ENCODE results near the gene PRSS21.

Gene PRSS21

DNA sequence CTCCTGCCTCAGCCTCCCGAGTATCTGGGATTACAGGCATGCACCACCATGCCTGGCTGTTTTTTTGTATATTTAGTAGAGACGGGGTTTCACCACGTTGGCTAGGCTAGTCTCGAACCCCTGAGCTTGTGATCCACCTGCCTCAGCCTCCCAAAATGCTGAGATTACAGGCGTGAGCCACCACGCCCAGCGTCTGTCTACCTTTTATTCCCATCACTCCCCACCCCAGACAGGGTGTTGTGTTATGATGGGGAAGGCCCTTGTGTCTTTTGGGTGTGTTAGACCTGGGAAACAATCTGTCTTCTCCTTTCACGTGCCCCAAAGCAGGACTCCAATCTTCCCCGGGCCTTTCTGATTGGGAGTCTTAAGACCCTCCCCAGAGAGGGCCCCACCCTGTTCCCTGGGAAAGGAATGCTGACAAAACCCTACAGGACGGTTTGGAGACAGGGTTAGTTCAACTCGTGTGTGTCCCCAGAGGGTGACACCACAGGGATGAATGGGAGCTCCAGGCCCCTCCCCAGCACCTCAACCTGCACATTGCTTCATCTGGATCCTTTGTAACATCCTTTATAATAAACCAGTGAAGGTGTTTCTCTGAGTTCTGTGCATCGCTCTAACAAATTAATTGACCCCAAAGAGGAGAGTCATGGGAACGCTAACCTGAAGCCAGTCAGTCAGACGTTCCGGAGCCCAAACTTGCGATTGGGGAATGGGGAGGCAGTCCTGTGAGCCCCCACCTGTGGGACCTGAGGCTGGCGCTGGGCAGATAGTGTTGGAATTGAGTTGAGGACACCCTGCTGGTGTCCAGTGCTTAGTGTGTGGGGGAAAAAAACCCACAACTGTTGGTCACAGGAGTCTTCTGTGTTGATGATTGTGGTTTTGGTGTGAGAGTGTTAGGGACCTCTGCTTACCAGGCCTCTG, 36.8 kb upstream of the PRSS21 start:
- no peak for DNase-seq

DNA sequence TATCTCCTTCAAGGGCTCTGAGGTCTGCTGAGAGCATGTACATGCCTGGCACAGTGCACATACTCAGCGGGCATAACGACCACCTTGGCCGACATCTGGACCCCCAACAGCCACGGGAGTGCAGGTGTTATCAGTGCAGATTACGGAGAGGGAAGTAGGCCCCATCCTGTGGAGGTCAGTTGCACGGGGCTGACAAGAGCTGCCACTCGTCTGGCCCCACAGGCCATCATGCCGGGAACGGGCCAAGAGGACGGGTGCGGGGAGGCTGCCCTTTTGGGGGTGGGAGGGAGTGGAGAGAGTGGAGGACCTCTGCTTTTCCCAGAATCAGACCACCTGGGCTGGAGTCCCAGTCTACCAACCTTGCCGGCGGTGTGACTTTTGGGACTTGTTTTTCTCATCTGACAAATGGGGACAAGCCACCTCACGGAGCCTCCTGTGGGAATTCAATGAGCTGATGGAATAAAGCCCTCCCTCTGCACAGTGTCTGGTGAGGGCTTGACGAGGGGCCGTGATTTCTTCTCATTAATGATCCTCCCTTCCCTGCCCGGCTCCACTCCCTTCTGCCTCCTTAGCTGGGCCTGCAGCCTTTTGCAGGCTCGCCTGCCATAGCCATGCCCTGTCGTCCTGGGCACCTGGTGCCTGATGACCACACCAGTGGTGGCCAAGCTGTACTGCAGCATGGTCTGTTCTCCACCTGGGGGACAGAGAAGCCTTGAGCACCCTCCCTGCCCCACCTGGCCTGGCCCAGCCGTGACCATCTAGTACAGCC, 34.3 kb upstream of the PRSS21 start:
- no peak for DNase-seq

DNA sequence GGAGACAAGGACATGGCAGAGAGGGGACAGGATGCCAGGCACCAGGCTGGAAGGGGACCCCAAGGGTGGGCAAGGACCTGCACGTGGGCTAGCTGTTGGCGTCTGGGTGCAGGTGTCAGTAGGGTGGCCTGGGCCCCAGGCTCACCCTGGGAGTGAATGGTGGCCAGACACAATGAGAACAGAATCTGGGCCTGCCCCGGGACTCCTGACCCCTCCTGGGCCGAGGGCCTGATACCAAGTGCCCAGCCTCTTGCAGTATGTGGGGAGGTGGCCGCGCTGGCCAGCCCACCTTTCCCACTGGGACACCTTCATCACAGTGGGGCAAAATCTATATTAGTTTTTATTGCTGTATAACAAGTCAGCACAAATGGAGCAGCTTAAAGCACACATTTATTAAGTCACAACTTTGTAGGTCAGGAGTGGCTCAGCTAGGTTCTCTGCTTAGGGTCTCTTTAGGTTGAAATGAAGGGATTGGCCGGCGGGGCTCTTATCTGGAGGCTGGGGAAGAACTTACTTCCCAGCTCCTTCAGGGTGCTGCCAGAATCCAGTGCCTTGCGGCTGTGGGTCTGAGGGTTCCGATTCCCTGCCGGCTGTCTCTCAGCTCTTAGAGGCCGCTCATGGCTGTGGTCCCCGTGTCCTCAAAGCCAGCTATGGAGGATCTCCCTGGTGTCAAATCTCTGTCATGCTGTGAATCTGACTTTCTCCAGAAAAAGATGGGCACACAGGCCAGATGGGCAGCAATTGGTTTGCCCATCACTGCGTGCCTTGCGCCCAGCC, 33.3 kb upstream of the PRSS21 start:
- DNase-seq = no peak

DNA sequence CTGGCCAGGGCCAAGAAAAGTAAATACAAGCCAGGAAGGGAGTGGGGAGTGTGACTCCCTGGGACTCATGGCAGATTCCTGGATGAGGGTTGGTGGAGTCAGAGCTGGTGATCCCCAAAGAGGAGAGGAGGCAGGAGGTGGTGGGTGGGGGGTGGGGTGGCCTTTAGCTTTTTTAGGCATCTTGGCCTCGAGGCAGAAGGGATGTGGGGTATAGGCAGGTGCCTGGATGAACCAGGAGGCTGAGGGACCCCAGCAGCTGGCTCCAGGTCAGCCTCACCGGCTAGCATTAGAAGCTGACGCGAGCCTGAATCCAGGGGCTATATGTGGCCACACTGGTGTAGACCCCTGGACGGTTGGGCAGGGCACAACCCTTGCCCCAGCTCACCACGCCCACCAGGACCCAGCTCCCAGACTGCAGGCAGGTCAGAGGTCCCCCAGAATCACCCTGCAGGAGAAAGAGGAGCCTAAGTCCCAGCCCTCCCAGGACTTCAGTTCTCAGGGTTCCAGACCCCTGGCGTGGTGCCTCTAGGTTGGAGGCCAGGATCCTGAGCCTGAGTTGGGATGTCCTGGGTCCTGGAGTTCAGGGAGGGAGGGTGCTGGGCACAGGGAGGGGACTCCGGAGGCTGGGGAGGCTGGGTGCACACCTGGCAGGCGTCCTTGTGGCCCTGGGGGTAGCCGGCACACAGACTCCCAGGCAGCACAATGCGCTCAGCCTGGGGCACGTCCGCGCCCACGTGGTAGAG, 32.5 kb upstream of the PRSS21 start:
- DNase-seq = no peak

DNA sequence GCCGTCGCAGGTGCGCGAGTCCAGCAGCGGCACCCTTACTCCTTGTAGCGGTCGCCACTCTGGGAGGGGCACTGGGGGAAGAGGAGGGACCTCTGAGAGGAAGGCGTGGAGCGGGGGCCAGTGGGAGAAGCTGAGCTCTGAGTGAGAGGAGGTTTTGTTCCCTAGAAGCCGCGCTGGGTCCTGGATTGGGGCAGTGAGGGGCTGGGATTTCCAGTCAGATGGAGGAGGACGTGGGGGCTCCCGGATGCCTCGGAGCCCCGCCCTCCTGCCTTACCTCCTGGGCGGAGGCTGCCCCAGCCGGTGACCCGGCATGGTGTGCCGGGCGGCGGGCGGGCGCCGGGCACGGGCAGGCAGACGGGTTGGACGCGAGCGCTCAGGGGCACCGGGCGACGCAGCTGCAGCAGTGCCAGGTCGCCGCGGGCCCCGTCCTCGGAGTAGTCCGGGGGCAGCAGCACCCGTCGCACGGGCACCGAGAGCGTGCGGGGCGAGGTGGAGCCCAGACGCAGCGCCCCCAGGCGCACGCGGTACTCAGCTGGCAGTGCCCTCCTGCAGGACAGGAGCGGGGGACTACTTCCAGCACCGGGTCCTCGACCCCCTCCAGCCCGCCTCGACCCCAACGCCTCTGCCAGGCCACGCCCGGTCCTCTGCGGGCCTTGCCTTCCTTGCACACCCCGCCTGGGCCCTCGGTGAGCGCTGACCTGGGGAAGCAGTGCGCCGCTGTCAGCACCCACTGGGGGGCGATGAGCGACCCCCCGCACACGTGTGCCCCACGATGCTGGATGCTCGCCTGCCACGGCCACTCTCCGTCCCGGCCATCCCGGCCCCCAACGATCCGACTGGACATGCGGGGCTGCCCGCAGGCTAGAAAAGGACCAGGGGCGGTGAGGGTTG, 31.7 kb upstream of the PRSS21 start:
- DNase-seq = no peak

DNA sequence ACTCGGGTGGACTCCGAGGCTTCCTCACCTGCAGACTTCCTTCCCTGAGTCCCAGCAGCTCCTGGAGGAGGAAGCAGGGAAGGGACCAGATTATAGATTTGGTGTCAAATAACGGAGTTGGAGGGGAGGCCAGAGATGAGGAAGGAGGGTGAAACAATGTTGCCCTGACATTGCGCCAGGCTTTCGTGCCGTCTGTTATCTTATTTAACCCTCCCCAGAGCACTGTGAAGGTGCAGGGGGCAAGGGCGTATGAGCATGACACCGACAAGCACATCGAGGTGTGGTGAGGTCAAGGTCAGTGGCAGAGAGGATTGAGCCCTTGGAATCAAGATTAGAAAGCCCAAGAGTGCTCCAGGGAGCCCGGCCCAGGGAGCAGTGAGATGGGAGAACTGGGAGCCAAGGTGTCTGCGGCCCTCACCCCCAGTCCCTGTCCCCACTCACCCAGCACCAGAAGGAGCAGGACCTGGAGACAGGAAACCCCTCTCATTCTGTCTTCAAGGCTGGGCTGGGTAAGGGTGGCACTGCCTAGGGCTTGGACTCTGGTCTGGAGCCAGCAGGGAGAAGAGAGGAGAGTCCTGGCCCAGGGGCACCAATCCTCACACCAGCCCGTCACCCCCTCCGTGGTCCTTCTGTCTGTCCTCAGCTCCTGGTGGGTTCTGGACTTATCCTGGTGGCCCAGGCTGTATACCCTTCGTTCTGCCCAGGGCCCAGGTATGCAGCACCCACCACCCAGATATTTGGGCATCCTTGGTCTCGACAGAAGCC, 30.8 kb upstream of the PRSS21 start:
- no peak for DNase-seq

DNA sequence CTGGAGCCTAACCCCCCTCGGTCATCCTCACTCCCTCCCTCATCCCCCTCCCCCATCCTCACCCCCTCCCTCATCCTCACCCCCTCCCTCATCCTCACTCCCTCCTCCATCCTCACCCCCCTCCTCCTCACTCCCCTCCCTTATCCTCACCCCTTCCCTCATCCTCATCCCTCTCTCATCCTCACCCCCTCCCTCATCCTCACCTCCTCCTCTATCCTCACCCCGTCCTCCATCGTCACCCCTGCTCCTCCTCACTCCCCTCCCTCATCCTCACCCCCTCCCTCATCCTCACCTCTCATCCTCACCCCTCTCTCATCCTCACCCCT, 30.2 kb upstream of the PRSS21 start:
- DNase-seq = no peak

DNA sequence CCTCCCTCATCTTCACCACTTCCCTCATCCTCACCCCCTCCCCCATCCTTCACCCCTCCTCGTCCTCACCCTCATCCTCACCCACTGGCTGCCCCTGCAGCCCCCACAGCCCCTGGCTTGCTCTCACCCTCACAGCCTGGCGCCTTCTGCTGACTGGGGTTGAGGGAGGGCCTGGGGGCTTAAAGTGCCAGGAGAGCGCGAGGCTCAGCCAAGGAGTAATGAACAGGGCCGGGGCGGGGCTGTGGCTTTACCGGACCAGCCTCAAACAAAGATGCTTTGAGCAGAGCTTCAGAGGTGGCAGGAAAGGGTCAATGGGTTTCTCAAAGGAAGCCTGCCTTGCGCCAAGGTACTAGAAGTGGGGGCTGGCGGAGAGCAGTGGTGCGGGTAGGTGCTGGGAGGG, 29.6 kb upstream of the PRSS21 start, which contains the start of gene PRSS33:
TSS of gene PRSS33 (minus strand) at position 155 of the 400 bp plus-strand sequence. CDS start 1,013 bp downstream, outside the sequence.
- DNase-seq = no peak

DNA sequence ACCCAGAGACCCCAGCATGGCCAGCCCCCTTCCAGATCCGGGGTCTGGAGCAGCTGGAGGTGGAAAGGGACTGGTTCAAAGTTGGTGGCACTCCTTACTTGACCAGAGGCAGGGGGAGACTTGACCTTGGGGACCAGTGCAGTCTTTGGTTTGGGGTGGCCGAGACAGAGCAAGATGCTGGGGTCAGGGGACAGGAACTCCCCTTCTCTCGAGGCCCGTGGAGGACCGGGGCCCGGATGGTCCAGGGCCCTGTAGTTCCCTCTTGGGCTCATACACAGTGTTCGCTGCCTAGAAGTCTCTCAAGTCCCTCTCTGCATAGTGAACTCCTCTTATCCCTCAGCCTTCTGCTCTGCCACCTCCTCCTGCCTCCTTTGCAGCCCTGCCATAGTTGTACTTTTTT, 29.1 kb upstream of the PRSS21 start:
- DNase-seq = no peak

DNA sequence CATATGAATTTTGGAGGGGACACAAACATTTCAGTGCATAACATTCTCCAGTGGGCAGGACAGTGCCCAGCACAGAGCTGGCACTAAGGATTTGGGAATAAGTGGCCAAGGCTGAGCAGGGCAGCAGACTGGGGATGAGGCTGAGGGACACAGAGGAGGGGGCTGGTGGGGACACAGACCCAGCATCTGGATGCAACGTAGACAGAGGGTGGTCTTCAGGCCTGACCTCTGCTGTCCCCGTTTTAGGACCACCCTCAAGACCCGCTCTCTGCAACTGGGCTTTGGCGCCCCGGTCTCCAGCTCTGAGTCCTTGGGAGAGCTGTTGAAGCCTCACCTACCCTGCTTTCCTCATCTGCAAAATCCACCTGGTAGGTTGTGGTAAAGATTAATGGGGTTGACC, 26.4 kb upstream of the PRSS21 start:
- DNase-seq = no peak

DNA sequence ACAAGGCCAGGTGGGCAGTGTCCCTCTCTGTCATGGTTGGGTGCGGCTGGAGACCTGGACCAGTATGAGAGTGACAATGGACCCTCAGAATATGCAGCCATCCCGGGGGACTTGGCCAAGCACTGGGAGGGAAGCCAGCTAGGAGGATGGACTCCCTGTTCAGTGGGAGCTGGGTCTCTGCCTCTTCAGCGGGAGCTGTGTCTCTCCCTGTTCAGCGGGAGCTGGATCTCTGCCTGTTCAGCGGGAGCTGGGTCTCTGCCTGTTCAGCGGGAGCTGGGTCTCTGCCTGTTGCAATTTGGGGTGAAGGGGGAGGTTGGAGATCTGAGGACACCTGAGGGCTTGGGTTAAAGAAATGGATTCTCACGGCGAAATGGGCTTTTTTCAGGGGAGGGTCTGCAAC, 25.9 kb upstream of the PRSS21 start:
- DNase-seq = no peak

DNA sequence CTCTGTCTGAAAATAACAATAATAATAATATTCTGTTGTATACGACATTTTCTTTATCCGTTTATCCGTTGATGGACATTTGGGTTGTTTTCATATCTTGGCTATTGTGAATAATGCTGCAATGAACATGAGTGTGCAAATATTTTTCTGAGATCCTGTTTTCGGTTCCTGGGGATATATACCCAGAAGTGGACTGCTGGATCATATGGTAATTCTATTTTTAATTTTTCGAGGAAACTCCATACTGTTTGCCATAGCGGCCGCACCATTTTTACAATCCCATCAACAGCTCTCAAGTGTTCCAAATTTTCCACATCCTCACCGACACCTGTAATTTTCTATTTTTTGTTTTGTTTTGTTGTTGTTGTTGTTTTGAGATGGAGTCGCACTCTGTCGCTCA, 24.1 kb upstream of the PRSS21 start:
- no peak for DNase-seq

DNA sequence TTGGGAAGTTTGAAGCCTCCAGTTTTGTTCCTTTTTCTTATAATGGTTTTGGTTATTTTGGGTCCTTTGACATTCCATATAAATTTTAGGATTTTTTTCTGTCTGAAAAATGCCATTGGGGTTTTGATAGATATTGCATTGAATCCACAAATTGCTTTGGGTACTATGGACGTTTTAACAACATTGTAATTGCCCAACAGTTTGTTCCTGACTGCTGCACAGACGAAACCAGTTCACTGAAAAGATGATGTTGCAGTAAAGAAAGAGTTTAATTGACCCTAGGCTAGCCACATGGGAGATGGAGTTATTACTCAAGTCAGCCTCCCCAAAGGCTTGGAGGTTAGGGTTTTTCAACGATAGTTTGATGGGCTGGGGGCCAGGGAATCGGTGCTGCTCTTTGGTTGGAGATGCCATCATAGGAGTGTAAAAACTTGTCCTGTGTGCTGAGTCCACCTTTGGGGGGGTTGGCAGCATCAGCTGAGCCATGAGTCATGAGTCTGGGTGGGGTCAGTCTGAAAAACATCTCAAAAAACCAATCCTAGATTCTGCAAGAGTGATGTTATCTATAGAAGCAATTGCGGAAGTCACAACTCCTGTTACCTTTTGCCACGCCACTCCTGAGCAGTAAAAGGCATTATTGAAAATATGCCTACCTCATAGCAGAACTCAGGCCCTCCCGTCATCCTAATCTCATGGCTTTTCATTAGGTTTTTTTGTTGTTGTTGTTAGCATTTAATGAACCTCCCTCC, 21.5 kb upstream of the PRSS21 start:
- no peak for DNase-seq

DNA sequence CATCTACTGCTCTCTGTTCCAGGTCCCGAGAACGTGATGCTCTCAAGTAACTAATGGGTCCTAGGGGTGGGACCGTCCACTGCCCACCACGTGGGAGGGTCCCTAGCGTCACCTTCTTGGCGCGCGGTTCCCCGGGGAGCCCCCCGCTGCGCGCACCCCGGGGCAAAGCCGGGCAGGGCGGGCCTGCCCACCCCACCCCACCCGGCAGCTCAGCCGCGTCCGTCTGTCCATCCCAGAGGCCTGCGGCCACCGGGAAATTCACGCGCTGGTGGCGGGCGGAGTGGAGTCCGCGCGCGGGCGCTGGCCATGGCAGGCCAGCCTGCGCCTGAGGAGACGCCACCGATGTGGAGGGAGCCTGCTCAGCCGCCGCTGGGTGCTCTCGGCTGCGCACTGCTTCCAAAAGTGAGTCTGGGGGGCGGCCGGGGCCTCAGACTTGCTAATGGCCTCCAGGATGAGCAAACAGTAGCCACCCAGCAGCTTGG, 18.3 kb upstream of the PRSS21 start:
- no peak for DNase-seq

DNA sequence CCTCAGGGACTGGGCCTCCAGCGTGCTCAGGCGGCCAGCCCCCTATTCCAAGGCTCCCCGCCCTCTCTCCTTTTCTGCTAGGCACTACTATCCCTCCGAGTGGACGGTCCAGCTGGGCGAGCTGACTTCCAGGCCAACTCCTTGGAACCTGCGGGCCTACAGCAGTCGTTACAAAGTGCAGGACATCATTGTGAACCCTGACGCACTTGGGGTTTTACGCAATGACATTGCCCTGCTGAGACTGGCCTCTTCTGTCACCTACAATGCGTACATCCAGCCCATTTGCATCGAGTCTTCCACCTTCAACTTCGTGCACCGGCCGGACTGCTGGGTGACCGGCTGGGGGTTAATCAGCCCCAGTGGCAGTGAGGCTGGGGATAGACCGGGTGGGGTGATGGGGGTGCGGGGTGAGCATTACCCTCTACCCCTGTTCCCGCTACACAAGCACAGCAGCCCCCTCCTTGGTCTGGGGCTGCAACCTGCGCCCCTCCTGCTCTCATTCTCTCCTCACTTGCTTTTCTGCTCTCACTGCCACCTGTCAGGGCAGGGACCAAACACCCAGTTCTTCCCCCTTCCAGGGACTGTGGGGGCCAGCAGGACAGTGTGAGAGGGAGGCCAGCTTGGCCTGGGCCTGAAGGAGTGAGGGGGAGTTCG, 17.7 kb upstream of the PRSS21 start:
- DNase-seq = no peak

DNA sequence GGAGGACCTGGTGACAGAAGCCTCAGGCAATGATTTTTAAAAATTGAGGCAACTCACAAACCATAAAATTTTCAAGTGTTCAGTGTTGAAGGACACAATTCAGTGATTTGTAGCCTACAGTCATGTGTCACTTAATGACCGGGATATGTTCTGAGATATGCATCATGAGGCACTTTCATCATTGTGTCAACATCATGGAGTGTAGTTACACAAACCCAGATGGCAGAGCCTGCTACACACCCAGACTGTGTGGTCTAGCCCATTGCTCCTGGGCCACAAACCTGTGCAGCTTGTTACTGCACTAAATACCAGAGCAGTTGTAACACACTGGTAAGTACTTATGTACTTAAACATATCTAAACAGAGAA, 17.2 kb upstream of the PRSS21 start:
- no peak for DNase-seq

DNA sequence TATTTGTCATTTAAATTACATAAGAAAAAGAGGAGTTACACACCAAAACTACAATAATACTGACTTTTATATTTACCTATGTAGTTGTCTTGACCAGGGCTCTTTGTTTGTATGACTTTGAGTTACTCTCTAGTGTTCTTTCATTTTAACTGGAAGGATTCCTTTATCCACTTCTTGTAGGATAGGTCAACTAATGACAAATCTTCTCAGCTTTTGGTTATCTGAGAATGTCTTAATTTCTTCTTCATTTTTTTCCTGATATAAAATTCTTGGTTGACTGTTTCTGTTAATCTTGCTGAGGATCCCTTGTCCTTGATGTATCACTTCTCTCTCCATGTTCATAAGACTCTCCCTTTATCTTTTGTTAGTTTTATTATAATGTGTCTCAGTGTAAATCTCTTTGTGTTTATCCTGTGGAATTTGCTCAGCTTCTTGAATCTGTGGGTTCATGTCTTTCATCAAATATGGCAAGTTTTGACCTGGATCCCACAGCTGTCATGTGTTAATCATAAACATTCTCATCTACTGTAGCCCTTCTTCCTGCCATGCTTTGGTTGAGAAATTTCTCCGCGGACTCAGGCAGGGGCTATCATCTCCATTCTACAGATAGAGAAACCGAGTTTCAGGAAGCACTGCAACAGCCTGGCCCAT, 13.4 kb upstream of the PRSS21 start:
- no peak for DNase-seq

DNA sequence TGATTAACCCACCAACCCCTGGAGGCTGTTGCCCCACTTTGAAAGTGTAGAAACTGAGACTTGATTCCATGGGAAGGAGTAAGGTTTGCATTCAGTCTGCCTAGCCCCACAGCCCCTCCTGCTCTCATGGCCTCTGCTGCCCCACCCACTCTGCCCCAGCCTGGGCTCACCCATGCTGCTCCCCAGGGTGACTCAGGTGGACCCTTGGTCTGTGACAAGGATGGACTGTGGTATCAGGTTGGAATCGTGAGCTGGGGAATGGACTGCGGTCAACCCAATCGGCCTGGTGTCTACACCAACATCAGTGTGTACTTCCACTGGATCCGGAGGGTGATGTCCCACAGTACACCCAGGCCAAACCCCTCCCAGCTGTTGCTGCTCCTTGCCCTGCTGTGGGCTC, 12.3 kb upstream of the PRSS21 start:
- no peak for DNase-seq

DNA sequence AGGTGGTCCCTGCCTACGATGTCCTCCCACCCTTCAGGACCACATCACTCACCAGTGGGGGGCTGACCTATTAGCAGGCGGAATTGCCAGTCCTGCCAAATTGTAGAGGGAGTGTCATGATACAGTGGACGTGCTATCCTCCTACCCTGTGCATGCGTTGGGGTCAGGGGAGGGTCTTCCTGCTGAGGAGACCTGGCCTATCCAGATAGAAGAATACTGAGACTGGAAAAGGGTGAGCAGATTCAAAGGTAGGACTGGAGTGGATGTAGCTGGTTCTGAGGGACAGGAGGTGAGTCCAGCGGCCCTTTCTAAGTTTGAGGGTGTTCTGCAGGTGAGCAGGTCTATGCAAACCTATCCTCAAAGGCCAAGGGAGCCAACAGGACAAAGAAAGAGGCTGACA, 10.8 kb upstream of the PRSS21 start:
- no peak for DNase-seq
